Astrocyte (in vitro differentiated cells and primary cell): ENCODE measurements around the gene SPRY1. TPM values are rescaled to one million over a fixed set of nuclear protein-coding genes. Genes with fewer than 3 reads are reported as not detected.
A peak's percentile ranks its signal among the peaks of the same experiment; 100 is the strongest.

Experiments used
- DNase-seq: peaks from one replicate; pipeline ENCODE4 v3.0.0-alpha.2; 2010; ENCODE audit warnings: low read depth
- FAIRE-seq: peaks from 2 replicates; lab custom pipeline; 2011; peaks lifted over from hg19 to GRCh38; lab: Jason Lieb, UNC
- H2AFZ ChIP-seq: 2 replicates; pipeline ENCODE4 v1.6.0; 2012; ENCODE audit warnings: low read depth, low read length, inconsistent platforms
- H3K27ac ChIP-seq: 2 replicates; pipeline ENCODE4 v1.5.1; 2011; ENCODE audit warnings: low read depth, low read length, inconsistent platforms
- H3K27me3 ChIP-seq: 2 replicates; pipeline ENCODE4 v1.6.0; 2011; ENCODE audit warnings: low read length, inconsistent platforms; ENCODE audit not compliant: insufficient read depth
- H3K36me3 ChIP-seq: 2 replicates; pipeline ENCODE4 v1.5.1; 2011; ENCODE audit warnings: low read length, inconsistent platforms; ENCODE audit not compliant: insufficient read depth
- H3K4me1 ChIP-seq: 2 replicates; pipeline ENCODE4 v1.5.1; 2011; ENCODE audit warnings: low read length, inconsistent platforms; ENCODE audit not compliant: insufficient read depth
- H3K4me2 ChIP-seq: 2 replicates; pipeline ENCODE4 v1.6.0; 2012; ENCODE audit warnings: low read length, inconsistent platforms
- H3K4me3 ChIP-seq: 2 replicates; pipeline ENCODE4 v1.5.1; 2011; ENCODE audit warnings: low read depth, mild to moderate bottlenecking, low read length, inconsistent platforms; ENCODE audit not compliant: insufficient read depth
- H3K79me2 ChIP-seq: 2 replicates; pipeline ENCODE4 v1.6.0; 2012; ENCODE audit warnings: mild to moderate bottlenecking, low read length, inconsistent platforms; ENCODE audit not compliant: insufficient read depth
- H3K9ac ChIP-seq: 2 replicates; pipeline ENCODE4 v1.6.0; 2012; ENCODE audit warnings: mild to moderate bottlenecking, low read length, inconsistent platforms
- H3K9me3 ChIP-seq: 2 replicates; pipeline ENCODE4 v1.5.1; 2012; ENCODE audit warnings: low read depth, mild to moderate bottlenecking, low read length, inconsistent platforms; ENCODE audit not compliant: insufficient read depth
- H4K20me1 ChIP-seq: 2 replicates; pipeline ENCODE4 v1.6.0; 2012; ENCODE audit warnings: low read length, inconsistent platforms; ENCODE audit not compliant: insufficient read depth
- H3K27ac Mint-ChIP-seq: one replicate; pipeline ENCODE4 v1.8.0; 2021; ENCODE audit warnings: mild to moderate bottlenecking, mixed read lengths; ENCODE audit not compliant: unreplicated experiment
- H3K27me3 Mint-ChIP-seq: one replicate; pipeline ENCODE4 v1.8.0; 2021; ENCODE audit warnings: low read depth, mixed read lengths; ENCODE audit not compliant: unreplicated experiment
- H3K36me3 Mint-ChIP-seq: one replicate; pipeline ENCODE4 v1.8.0; 2021; ENCODE audit warnings: low read depth, mixed read lengths; ENCODE audit not compliant: unreplicated experiment
- H3K4me1 Mint-ChIP-seq: one replicate; pipeline ENCODE4 v1.8.0; 2021; ENCODE audit warnings: low read depth, mixed read lengths; ENCODE audit not compliant: unreplicated experiment
- H3K4me3 Mint-ChIP-seq: one replicate; pipeline ENCODE4 v1.8.0; 2021; ENCODE audit warnings: mild to moderate bottlenecking, moderate library complexity, mixed read lengths; ENCODE audit not compliant: unreplicated experiment
- H3K9me3 Mint-ChIP-seq: one replicate; pipeline ENCODE4 v1.8.0; 2021; ENCODE audit warnings: mild to moderate bottlenecking, mixed read lengths; ENCODE audit not compliant: unreplicated experiment
- CTCF ChIP-seq: IDR thresholded peaks from 2 replicates; pipeline ENCODE4 v1.5.1; 2011; ENCODE audit warnings: low read depth, mild to moderate bottlenecking, inconsistent platforms, low read length, moderate library complexity; ENCODE audit not compliant: insufficient read depth
- EZH2 ChIP-seq: IDR thresholded peaks from 2 replicates; pipeline ENCODE4 v1.6.1; 2012; ENCODE audit warnings: mild to moderate bottlenecking, low read length, inconsistent platforms; ENCODE audit not compliant: insufficient read depth
- total RNA-seq: library from RNA; stranded (reverse); gene quantifications from 2 replicates; pipeline ENCODE4 v1.2.1, GENCODE V29; 2021

The SPRY1 gene
- total RNA-seq, 1 donor from 2014 or later: 51.6 TPM

- no peak for FAIRE-seq
- no peak overlapping the region for H3K4me2 ChIP-seq
Measured at GRCh38 chr4:123350726-123351125, 45.9 kb upstream of the SPRY1 start.

GRCh38 chr4:123351713-123352112, 44.9 kb upstream of the SPRY1 start:
- Histone ChIP-seq H3K9me3 (no peaks in the 10 kb centered on the region), H2AFZ (no peak overlapping the region), H3K4me2 (peak overlapping the region; percentile 34), H3K36me3 (no peaks in the 10 kb centered on the region), H4K20me1 (no peaks in the 10 kb centered on the region), H3K79me2 (no peaks in the 10 kb centered on the region), H3K4me3 (no peak overlapping the region), H3K27me3 (no peaks in the 10 kb centered on the region), H3K4me1 (peaks cover 3% of the 10 kb centered on the region), H3K9ac (no peak overlapping the region), H3K27ac (no peak overlapping the region)
- H3K27ac Mint-ChIP-seq: no peak overlapping the region
- peaks cover 3% of the 10 kb centered on the region for H3K27me3 Mint-ChIP-seq
- no peaks in the 10 kb centered on the region for H3K36me3 Mint-ChIP-seq
- H3K4me3 Mint-ChIP-seq: no peak overlapping the region
- DNase-seq (no peak), FAIRE-seq (no peak)
- H3K9me3 Mint-ChIP-seq: no peaks in the 10 kb centered on the region
- no peak for TF ChIP-seq EZH2
- no peak for TF ChIP-seq CTCF
- H3K4me1 Mint-ChIP-seq: no peaks in the 10 kb centered on the region

More at GRCh38 chr4:123350726-123351125, 45.9 kb upstream of the SPRY1 start:
- peaks cover 3% of the 10 kb centered on the region for H3K27me3 Mint-ChIP-seq
- Histone ChIP-seq H3K27me3 (no peaks in the 10 kb centered on the region), H3K9ac (no peak overlapping the region), H3K79me2 (no peaks in the 10 kb centered on the region), H3K4me1 (peaks cover 3% of the 10 kb centered on the region), H3K9me3 (no peaks in the 10 kb centered on the region), H4K20me1 (no peaks in the 10 kb centered on the region), H3K36me3 (no peaks in the 10 kb centered on the region), H3K27ac (no peak overlapping the region), H3K4me3 (no peak overlapping the region), H2AFZ (no peak overlapping the region)
- H3K4me3 Mint-ChIP-seq: no peak overlapping the region
- no peak for TF ChIP-seq CTCF
- no peak for TF ChIP-seq EZH2
- H3K27ac Mint-ChIP-seq: no peak overlapping the region
- no peaks in the 10 kb centered on the region for H3K9me3 Mint-ChIP-seq
- no peaks in the 10 kb centered on the region for H3K36me3 Mint-ChIP-seq
- DNase-seq: no peak
- H3K4me1 Mint-ChIP-seq: no peaks in the 10 kb centered on the region

GRCh38 chr4:123352240-123352945, 44.2 kb upstream of the SPRY1 start:
- H3K27me3 ChIP-seq: no peaks in the 10 kb centered on the region
- H3K27ac Mint-ChIP-seq: no peak overlapping the region
- H3K9ac ChIP-seq: no peak overlapping the region
- H3K4me2 ChIP-seq: peak overlapping the region; percentile 34
- H3K4me3 ChIP-seq: no peak overlapping the region
- DNase-seq: peak; percentile 86
- no peak for TF ChIP-seq CTCF
- TF ChIP-seq EZH2: no peak
- H2AFZ ChIP-seq: no peak overlapping the region
- H3K4me1 Mint-ChIP-seq: no peaks in the 10 kb centered on the region
- no peak overlapping the region for H3K4me3 Mint-ChIP-seq
- no peaks in the 10 kb centered on the region for H3K9me3 Mint-ChIP-seq
- H3K27me3 Mint-ChIP-seq: peaks cover 5% of the 10 kb centered on the region
- H4K20me1 ChIP-seq: no peaks in the 10 kb centered on the region
- no peaks in the 10 kb centered on the region for H3K36me3 ChIP-seq
- no peaks in the 10 kb centered on the region for H3K9me3 ChIP-seq
- no peak for FAIRE-seq
- no peaks in the 10 kb centered on the region for H3K36me3 Mint-ChIP-seq
- H3K79me2 ChIP-seq: no peaks in the 10 kb centered on the region
- H3K4me1 ChIP-seq: peaks cover 3% of the 10 kb centered on the region
- H3K27ac ChIP-seq: no peak overlapping the region
